K562 (cell line): ENCODE results near the gene PCMTD2. TPM values are rescaled to one million over a fixed set of nuclear protein-coding genes. Genes with fewer than 3 reads are reported as not detected.

Source experiments
- ATAC-seq: fragments of 200-7000 bp; cut with Tn5 transposase; 3 replicates; pipeline ENCODE4 v1.9.1; 2020; ENCODE audit warnings: moderate library complexity
- BruUV-seq: library from RNA; stranded (reverse); fragments of 400-500 nt; replicated peaks from 2 replicates; lab custom pipeline; 2021; lab: Mats Ljungman, UMichigan
- CTCF ChIA-PET: fragments of 300-600 bp; formaldehyde crosslinking; extraction: SDS; loops from one replicate; lab custom pipeline; 2021; ENCODE audit warnings: low intra/inter-chr PET ratio; lab: Yijun Ruan, JAX
- POLR2A ChIA-PET: fragments of 300-600, 350-650 bp; sonication (Branson Sonifier 250); formaldehyde crosslinking; extraction: SDS; loops from one replicate; lab custom pipeline; 2021; ENCODE audit warnings: antibody characterized with exemption, inconsistent platforms; lab: Yijun Ruan, JAX
- DNase-seq, 4 experiments: peaks; one replicate each; pipeline versions ENCODE4 v3.0.0 to v3.0.0-alpha.2; 2011 to 2018; ENCODE audit warnings: low spot score in 3 of 4, mixed read lengths in 3 of 4; ENCODE audit errors: extremely low read depth in 1 of 4
- FAIRE-seq: peaks from 2 replicates; lab custom pipeline; 2011; peaks lifted over from hg19 to GRCh38; lab: Jason Lieb, UNC
- H2AFZ ChIP-seq: 2 replicates; pipeline ENCODE4 v1.6.0; 2011; ENCODE audit warnings: low read depth, low read length, control low read depth, inconsistent platforms
- H3K27ac ChIP-seq: fragments of 200-600 bp; 3 replicates; pipeline ENCODE4 v1.8.0; 2011; ENCODE audit warnings: low read depth, mild to moderate bottlenecking, control low read depth, inconsistent platforms, low read length, moderate library complexity, mixed read lengths; ENCODE audit errors: extremely low read depth
- H3K27me3 ChIP-seq, 2 experiments: fragments of 300-600 bp in 1 of 2; 2 replicates in 1 of 2; 3 replicates in 1 of 2; pipeline versions ENCODE4 v1.6.0 to v1.8.0; 2011; ENCODE audit warnings: inconsistent platforms in 2 of 2, low read length in 2 of 2, mild to moderate bottlenecking in 1 of 2, mixed read lengths in 1 of 2, moderate library complexity in 1 of 2; ENCODE audit not compliant: control insufficient read depth in 2 of 2, insufficient read depth in 2 of 2
- H3K36me3 ChIP-seq: fragments of 300-600 bp; 3 replicates; pipeline ENCODE4 v1.8.0; 2011; ENCODE audit warnings: mild to moderate bottlenecking, low read length, inconsistent platforms; ENCODE audit not compliant: control insufficient read depth, insufficient read depth
- H3K4me1 ChIP-seq, 2 experiments: fragments of 200-600 bp in 1 of 2; replicated peaks in 1 of 2; 2 replicates in 1 of 2; 3 replicates in 1 of 2; pipeline versions ENCODE4 v1.5.1 to v1.8.0; 2011; ENCODE audit warnings: inconsistent platforms in 2 of 2, low read length in 2 of 2, mild to moderate bottlenecking in 1 of 2, mixed read lengths in 1 of 2, moderate library complexity in 1 of 2; ENCODE audit not compliant: control insufficient read depth in 2 of 2, insufficient read depth in 2 of 2
- H3K4me2 ChIP-seq: 2 replicates; pipeline ENCODE4 v1.6.1; 2011; ENCODE audit warnings: low read length, control low read depth, inconsistent platforms, mixed read lengths; ENCODE audit not compliant: insufficient read depth
- H3K4me3 ChIP-seq: fragments of 200-600 bp; sonication (generic), shearing (Covaris generic); 2 replicates; pipeline ENCODE4 v1.5.1; 2016; ENCODE audit warnings: control low read depth, inconsistent platforms
- H3K79me2 ChIP-seq: fragments of 200-600 bp; 3 replicates; pipeline ENCODE4 v1.8.0; 2011; ENCODE audit warnings: low read length, inconsistent platforms; ENCODE audit not compliant: control insufficient read depth, insufficient read depth
- H3K9ac ChIP-seq, 2 experiments: 2 replicates each; pipeline versions ENCODE4 v1.6.0 to v1.6.1; 2011; ENCODE audit warnings: low read depth in 2 of 2, low read length in 2 of 2, control low read depth in 1 of 2, inconsistent platforms in 1 of 2, mild to moderate bottlenecking in 1 of 2, mixed read lengths in 1 of 2; ENCODE audit not compliant: insufficient read depth in 1 of 2
- H3K9me1 ChIP-seq: one replicate; pipeline ENCODE4 v1.6.0; 2011; ENCODE audit warnings: inconsistent platforms, mild to moderate bottlenecking, low read length, moderate library complexity; ENCODE audit not compliant: control insufficient read depth, insufficient read depth
- H3K9me3 ChIP-seq: replicated peaks from 2 replicates; pipeline ENCODE4 v1.5.1; 2011; ENCODE audit warnings: low read depth, low read length, inconsistent platforms; ENCODE audit not compliant: control insufficient read depth, insufficient read depth
- H4K20me1 ChIP-seq: replicated peaks from 2 replicates; pipeline ENCODE4 v1.6.1; 2011; ENCODE audit warnings: low read length, inconsistent platforms, mixed read lengths; ENCODE audit not compliant: control insufficient read depth, insufficient read depth
- CCNT2 ChIP-seq: IDR thresholded peaks from 2 replicates; pipeline ENCODE4 v1.6.1; 2011; ENCODE audit warnings: borderline replicate concordance, low read depth, mild to moderate bottlenecking, moderate library complexity, mixed read lengths, low read length; ENCODE audit not compliant: insufficient read length; ENCODE audit errors: extremely low read depth
- DPF2 ChIP-seq: fragments of 450-650 bp; IDR thresholded peaks from 2 replicates; pipeline ENCODE4 v1.6.1; 2016
- ELF1 ChIP-seq: fragments of 200-800 bp; sonication (Bioruptor generic); IDR thresholded peaks from 2 replicates; pipeline ENCODE4 v1.6.1; 2016; ENCODE audit warnings: missing genetic modification characterization, missing compliant biosample characterization
- NFIC ChIP-seq: fragments of 450-650 bp; IDR thresholded peaks from 2 replicates; pipeline ENCODE4 v1.6.1; 2017; ENCODE audit warnings: mild to moderate bottlenecking, inconsistent platforms
- PCBP1 ChIP-seq: fragments of 200-400 bp; formaldehyde crosslinking; IDR thresholded peaks from 2 replicates; pipeline ENCODE4 v1.6.1; 2018; ENCODE audit warnings: mild to moderate bottlenecking, low read depth, low read length; ENCODE audit not compliant: poor library complexity, severe bottlenecking
- PML ChIP-seq: IDR thresholded peaks from 2 replicates; pipeline ENCODE4 v1.6.1; 2012; ENCODE audit warnings: low read length, inconsistent platforms
- SMARCC2 ChIP-seq: fragments of 450-650 bp; IDR thresholded peaks from 2 replicates; pipeline ENCODE4 v1.6.1; 2017; ENCODE audit warnings: antibody characterized with exemption, moderate library complexity, mild to moderate bottlenecking, low read depth
- STAG1 ChIP-seq: sonication (generic); formaldehyde crosslinking; IDR thresholded peaks from 2 replicates; pipeline ENCODE4 v1.5.0; 2020; ENCODE audit warnings: missing genetic modification reagents, borderline replicate concordance
- TEAD1 ChIP-seq, 2 experiments: fragments of 450-650 bp in 1 of 2; sonication (generic) in 1 of 2; formaldehyde crosslinking; IDR thresholded peaks; 2 replicates each; pipeline versions ENCODE4 v1.4.0 to v1.8.0; 2020 to 2022; ENCODE audit warnings: mild to moderate bottlenecking in 2 of 2, missing genetic modification reagents in 1 of 2
- TFE3 ChIP-seq: fragments of 450-650 bp; formaldehyde crosslinking; IDR thresholded peaks from 2 replicates; pipeline ENCODE4 v1.4.0; 2020; ENCODE audit warnings: mild to moderate bottlenecking, mixed read lengths
- TRIM25 ChIP-seq: fragments of 450-650 bp; IDR thresholded peaks from 2 replicates; pipeline ENCODE4 v1.7.0; 2016; ENCODE audit warnings: borderline replicate concordance
- ZNF217 ChIP-seq: sonication (generic); formaldehyde crosslinking; IDR thresholded peaks from 2 replicates; pipeline ENCODE4 v1.8.0; 2022; ENCODE audit warnings: mild to moderate bottlenecking, missing genetic modification reagents
- ZNF431 ChIP-seq: sonication (generic); formaldehyde crosslinking; IDR thresholded peaks from 2 replicates; pipeline ENCODE4 v1.8.0; 2022; ENCODE audit warnings: mild to moderate bottlenecking, missing genetic modification reagents
- ZNF445 ChIP-seq: fragments of 250-450 bp; sonication (Bioruptor Pico); IDR thresholded peaks from 2 replicates; pipeline ENCODE4 v1.4.0; 2020; ENCODE audit warnings: low read depth, mild to moderate bottlenecking, moderate library complexity
- WGBS: fragments of 100-300 bp; shearing (Covaris generic); methylation state at CpG from one replicate; pipeline ENCODE4 v1.1.6; 2016; ENCODE audit warnings: low coverage, mixed read lengths; ENCODE audit not compliant: insufficient coverage; ENCODE audit errors: missing lambda C conversion rate; 5-methylcytosine and 5-hydroxymethylcytosine counted together
- in situ Hi-C: fragments of 300-500 bp; cut with MboI; formaldehyde crosslinking; loops from 4 replicates; pipeline ENCODE4 v1.15.0; 2018; ENCODE audit warnings: inconsistent platforms, mixed read lengths
- intact Hi-C: fragments of 100-400 bp; cut with micrococcal nuclease; formaldehyde crosslinking; loops from 2 replicates; pipeline ENCODE4 v1.14.2; 2022
- polyA plus RNA-seq, 8 experiments: library from polyadenylated mRNA; depleted of rRNA in 4 of 8; stranded (reverse) in 5 of 8; unstranded in 3 of 8; fragments of >200 nt; fragmentation: Nextera tagmentation in 2 of 8; fragmentation: Illumina TruSeq in 1 of 8; extraction: Ambion mirVana in 2 of 8; extraction: Trizol in 1 of 8; gene quantifications; 2 replicates each; pipeline versions ENCODE4 v1.2.1 to v1.2.3, GENCODE V29; 2011 to 2014; ENCODE audit warnings: inconsistent platforms in 1 of 8, missing spikeins in 1 of 8
- total RNA-seq, 7 experiments: library from RNA; depleted of rRNA in 6 of 7; stranded (reverse); fragments of >200 nt in 6 of 7; fragmentation: Illumina TruSeq in 2 of 7; extraction: Trizol in 2 of 7; gene quantifications; 2 replicates each; pipeline versions ENCODE4 v1.2.1 to v1.2.3, GENCODE V29; 2011 to 2021; ENCODE audit warnings: low replicate concordance in 1 of 7

The PCMTD2 gene
- total and polyA plus RNA-seq, 9 of the 15 experiments (the other 6 are each of a cell fraction or from before 2014, with no cell fraction given): 11.3 to 49.3 (median 28.4) TPM

- Histone ChIP-seq H3K36me3 (no peaks in the 10 kb centered on the region), H3K4me2 (no peak overlapping the region), H3K27ac (no peak overlapping the region), H3K9ac (no peak overlapping the region), H3K9me1 (no peaks in the 10 kb centered on the region), H4K20me1 (no peaks in the 10 kb centered on the region; the same call in 1 of the 2 replicates), H2AFZ (no peak overlapping the region), H3K79me2 (no peaks in the 10 kb centered on the region), H3K4me1 (peaks cover 0 to 3% of the 10 kb centered on the region in 2 experiments; a peak in 2 of 5 replicates), H3K4me3 (no peak overlapping the region), H3K27me3 (peaks cover 33 to 63% of the 10 kb centered on the region in 2 experiments; a peak in 4 of 5 replicates), H3K9me3 (no peaks in the 10 kb centered on the region)
- ChIA-PET POLR2A (interaction anchor here (2.0 to 3.8 kb wide), 2 partner anchors 10 kb away, joined by 5 to 20 read pairs; partner anchors contain the start of gene PCMTD2), CTCF (no interaction called here)
- intact Hi-C loops: no loop called here
- in situ Hi-C loops: no loop called here
- no peak for FAIRE-seq
- ATAC-seq: no peak
- no peak for DNase-seq
- WGBS: 2% methylated on average over 9 of the region's 9 CpGs
- BruUV-seq: no TSS peak
- TF ChIP-seq CCNT2: no peak
- no peak for TF ChIP-seq PML
- TF ChIP-seq STAG1 (CRISPR knock-in tag): no peak
- no peak for TF ChIP-seq ZNF431 (CRISPR knock-in tag)
- TF ChIP-seq TRIM25: no peak
- TF ChIP-seq ZNF445 (CRISPR knock-in tag): no peak
- TF ChIP-seq TFE3 (CRISPR knock-in tag): no peak
- no peak for TF ChIP-seq DPF2
- no peak for TF ChIP-seq ZNF217 (CRISPR knock-in tag)
- TF ChIP-seq TEAD1 (CRISPR knock-in tag; IDR thresholded peaks at IDR 0.05): no peak
- no peak for TF ChIP-seq ELF1 (tag)
- TF ChIP-seq PCBP1: no peak
- no peak for TF ChIP-seq SMARCC2
- TF ChIP-seq NFIC: no peak
These were observed 9.6 kb upstream of the PCMTD2 start for GRCh38 chr20:64245746-64246595.
